Neural cell (in vitro differentiated cells): ENCODE measurements around the gene HACE1.

Experiments
- EP300 ChIP-seq: fragments of 450-650 bp; conservative IDR thresholded peaks from 2 replicates; pipeline ENCODE4 v1.6.1; 2014; ENCODE audit warnings: antibody characterized with exemption, mild to moderate bottlenecking, moderate library complexity; ENCODE audit not compliant: poor library complexity, severe bottlenecking
- EZH2 ChIP-seq: fragments of 200-600, 300-800 bp; shearing (Covaris generic), sonication (generic); IDR thresholded peaks from 2 replicates; pipeline ENCODE4 v1.6.1; 2014; ENCODE audit warnings: antibody characterized with exemption, low read length, borderline replicate concordance, mild to moderate bottlenecking; ENCODE audit not compliant: insufficient read depth, poor library complexity, severe bottlenecking
- POLR2AphosphoS5 ChIP-seq: IDR thresholded peaks from 2 replicates; pipeline ENCODE4 v1.6.1; 2012
- TF ChIP-seq, protein P1 (sequence below): fragments of 450-650 bp; IDR thresholded peaks from 2 replicates; pipeline ENCODE4 v1.5.1; 2014; ENCODE audit warnings: antibody characterized with exemption, mild to moderate bottlenecking, moderate library complexity; ENCODE audit not compliant: poor library complexity, severe bottlenecking

DNA sequence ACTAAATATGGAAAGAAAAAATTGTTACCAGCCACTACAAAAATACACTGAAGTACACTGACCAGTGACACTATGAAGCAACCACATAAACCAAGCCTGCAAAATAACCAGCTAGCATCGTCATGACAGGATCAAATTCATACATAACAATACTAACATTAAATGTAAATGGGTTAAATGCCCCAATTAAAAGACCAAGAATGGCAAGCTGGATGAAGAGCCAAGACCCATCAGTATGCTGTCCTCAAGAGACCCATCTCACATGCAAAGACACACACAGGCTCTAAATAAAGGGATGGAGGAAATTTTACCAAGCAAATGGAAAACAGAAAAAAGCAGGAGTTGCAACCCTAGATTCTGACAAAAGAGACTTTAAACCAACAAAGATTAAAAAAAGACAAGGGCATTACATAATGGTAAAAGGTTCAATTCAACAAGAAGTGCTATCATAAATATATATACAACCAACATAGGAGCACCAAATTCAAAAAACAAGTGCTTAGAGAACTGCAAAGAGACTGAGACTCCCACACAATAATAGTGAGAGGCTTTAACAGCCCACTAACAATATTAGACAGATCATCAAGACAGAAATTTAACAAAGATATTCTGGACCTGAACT, 104.8 kb downstream of the HACE1 start:
- TF ChIP-seq EZH2: no peak
- TF ChIP-seq POLR2AphosphoS5: no peak
- TF ChIP-seq, protein P1, sequence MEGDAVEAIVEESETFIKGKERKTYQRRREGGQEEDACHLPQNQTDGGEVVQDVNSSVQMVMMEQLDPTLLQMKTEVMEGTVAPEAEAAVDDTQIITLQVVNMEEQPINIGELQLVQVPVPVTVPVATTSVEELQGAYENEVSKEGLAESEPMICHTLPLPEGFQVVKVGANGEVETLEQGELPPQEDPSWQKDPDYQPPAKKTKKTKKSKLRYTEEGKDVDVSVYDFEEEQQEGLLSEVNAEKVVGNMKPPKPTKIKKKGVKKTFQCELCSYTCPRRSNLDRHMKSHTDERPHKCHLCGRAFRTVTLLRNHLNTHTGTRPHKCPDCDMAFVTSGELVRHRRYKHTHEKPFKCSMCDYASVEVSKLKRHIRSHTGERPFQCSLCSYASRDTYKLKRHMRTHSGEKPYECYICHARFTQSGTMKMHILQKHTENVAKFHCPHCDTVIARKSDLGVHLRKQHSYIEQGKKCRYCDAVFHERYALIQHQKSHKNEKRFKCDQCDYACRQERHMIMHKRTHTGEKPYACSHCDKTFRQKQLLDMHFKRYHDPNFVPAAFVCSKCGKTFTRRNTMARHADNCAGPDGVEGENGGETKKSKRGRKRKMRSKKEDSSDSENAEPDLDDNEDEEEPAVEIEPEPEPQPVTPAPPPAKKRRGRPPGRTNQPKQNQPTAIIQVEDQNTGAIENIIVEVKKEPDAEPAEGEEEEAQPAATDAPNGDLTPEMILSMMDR: no peak
- no peak for TF ChIP-seq EP300
